Memory B cell (primary cell): ENCODE data around the gene TMEM163.
"Not testable (repeated sequence)": the region's sequence is repeated elsewhere in the genome, so short reads cannot be mapped to it uniquely, and the experiment has no call there.

Experiments
- ATAC-seq: fragments of 150-1000 bp; cut with Tn5 transposase; 2 replicates; pipeline ENCODE4 v1.10.0; 2021; ENCODE audit warnings: low read depth, mild to moderate bottlenecking, moderate library complexity
- DNase-seq, 2 donors: peaks; one replicate each; pipeline ENCODE4 v3.0.0; 2022; ENCODE audit warnings: low spot score in 2 of 2
- H3K27ac Mint-ChIP-seq: one replicate; pipeline ENCODE4 v1.8.0; 2022; ENCODE audit warnings: mild to moderate bottlenecking, moderate library complexity, mixed read lengths
- H3K27me3 Mint-ChIP-seq: one replicate; pipeline ENCODE4 v1.8.0; 2022; ENCODE audit warnings: mixed read lengths
- H3K36me3 Mint-ChIP-seq: one replicate; pipeline ENCODE4 v1.8.0; 2022; ENCODE audit warnings: mild to moderate bottlenecking, mixed read lengths
- H3K4me1 Mint-ChIP-seq: one replicate; pipeline ENCODE4 v1.8.0; 2022; ENCODE audit warnings: mixed read lengths
- H3K4me3 Mint-ChIP-seq: one replicate; pipeline ENCODE4 v1.8.0; 2022; ENCODE audit warnings: mild to moderate bottlenecking, moderate library complexity, mixed read lengths
- H3K9me3 Mint-ChIP-seq: one replicate; pipeline ENCODE4 v1.8.0; 2022; ENCODE audit warnings: mixed read lengths

Gene TMEM163

DNA sequence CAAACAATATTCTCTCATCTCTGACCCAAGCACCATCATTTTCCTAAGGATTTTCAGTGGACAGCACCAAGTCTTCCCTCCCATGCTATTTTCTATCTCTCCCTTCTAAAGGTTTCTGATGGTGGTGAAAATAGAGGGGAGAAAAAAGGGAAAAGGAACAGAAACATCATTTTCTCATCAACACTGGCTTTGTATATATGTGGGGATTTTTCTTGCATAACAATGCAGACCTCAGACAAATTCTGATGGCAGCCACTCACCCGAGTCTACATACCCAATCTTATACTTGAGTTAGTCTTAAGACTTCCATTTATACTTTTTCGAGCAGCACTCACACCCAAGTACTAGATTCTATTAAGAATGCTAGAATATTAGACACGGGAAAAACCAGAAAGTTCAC is 95.8 kb downstream of the TMEM163 start:
- Mint-ChIP-seq H3K9me3 (peaks cover 8% of the 10 kb centered on the region), H3K4me1 (peaks cover 14% of the 10 kb centered on the region), H3K36me3 (peaks cover 5% of the 10 kb centered on the region), H3K27ac (peak overlapping the region; percentile 69), H3K27me3 (no peaks in the 10 kb centered on the region), H3K4me3 (peak overlapping the region; percentile 63)
- no peak for DNase-seq
- peak; percentile 59 for ATAC-seq

DNA sequence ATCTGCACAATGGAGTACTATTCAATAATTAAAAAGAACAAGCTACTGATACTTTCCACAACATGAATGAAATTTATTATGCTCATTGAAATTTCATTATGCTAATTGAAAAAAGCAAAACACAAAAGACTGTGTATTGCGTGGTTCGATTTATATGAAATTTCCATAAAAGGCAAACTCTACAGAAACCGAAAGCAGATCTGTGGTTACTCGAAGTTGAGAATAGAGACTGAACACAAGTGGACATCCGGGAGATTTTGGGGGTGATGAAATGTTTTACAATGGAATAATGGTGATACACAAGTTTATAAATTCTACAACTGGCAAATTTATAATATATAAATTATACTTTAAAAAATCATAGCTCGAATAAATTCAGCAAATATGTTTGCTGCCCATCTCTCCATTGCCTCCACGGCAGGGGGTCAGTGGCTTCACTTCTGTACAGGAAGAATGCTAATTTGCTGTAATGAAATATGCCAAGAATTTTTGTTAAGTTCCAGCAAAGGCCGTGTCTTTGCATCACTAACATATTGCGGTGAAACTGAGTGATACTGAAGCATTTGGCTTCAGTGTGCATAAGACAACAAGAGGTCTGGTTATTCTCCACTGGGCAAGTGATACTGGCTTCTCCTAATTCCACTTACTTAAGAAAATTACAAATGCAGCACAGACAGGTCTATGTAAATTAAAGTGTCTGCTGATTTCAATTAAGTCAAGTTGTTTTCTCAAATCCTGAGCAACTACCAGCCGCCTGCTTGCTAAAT is 96.7 kb downstream of the TMEM163 start:
- H3K4me1 Mint-ChIP-seq: peaks cover 14% of the 10 kb centered on the region
- peaks cover 8% of the 10 kb centered on the region for H3K9me3 Mint-ChIP-seq
- no peak for DNase-seq
- peak overlapping the region; percentile 76 for H3K4me3 Mint-ChIP-seq
- peaks cover 5% of the 10 kb centered on the region for H3K36me3 Mint-ChIP-seq
- peak; percentile 76 for ATAC-seq
- peak overlapping the region; percentile 69 for H3K27ac Mint-ChIP-seq
- no peaks in the 10 kb centered on the region for H3K27me3 Mint-ChIP-seq

DNA sequence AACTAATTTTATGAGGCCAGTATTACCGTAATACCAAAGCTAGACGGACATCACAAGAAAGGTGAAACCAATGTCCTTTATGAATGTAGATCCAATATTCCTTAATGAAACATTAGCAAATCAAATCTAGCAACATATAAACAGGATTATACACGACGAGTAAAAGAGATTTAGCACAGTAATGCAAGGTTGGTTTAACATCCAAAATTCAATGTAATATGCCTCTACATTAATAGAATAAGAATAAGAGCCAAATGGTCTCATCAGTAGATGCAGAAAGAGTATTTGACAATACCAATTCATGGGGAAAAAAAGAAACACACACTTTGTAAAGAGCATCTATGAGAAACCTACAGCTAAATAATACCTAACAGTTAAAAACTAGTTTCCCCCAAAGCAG is 99.5 kb downstream of the TMEM163 start:
- ATAC-seq (no peak), DNase-seq (no peak)
- Mint-ChIP-seq H3K27me3 (no peaks in the 10 kb centered on the region), H3K36me3 (peaks cover 4% of the 10 kb centered on the region), H3K9me3 (peaks cover 8% of the 10 kb centered on the region), H3K4me1 (peaks cover 13% of the 10 kb centered on the region), H3K4me3 (no peak overlapping the region), H3K27ac (no peak overlapping the region)

DNA sequence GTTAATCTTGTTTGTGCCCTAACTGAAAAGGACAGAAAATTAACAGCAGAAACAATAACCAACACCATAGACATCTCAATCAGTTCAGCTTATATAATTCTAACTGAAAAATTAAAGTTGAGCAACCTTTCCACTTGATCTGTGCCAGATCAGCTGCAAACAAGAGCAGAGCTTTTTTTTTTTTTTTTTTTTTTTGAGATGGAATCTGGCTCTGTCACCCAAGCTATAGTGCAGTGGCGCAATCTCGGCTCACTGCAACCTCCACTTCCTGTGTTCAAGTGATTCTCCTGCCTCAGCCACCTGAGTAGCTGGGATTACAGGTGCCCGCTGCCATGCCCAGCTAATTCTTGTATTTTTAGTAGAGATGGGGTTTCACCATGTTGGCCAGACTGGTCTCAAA is 103.3 kb downstream of the TMEM163 start:
- Mint-ChIP-seq H3K9me3 (peaks cover 22% of the 10 kb centered on the region), H3K36me3 (peaks cover 16% of the 10 kb centered on the region)
- H3K27me3 Mint-ChIP-seq, DNase-seq, H3K4me1 Mint-ChIP-seq, H3K27ac Mint-ChIP-seq, H3K4me3 Mint-ChIP-seq, ATAC-seq: not testable (repeated sequence)

DNA sequence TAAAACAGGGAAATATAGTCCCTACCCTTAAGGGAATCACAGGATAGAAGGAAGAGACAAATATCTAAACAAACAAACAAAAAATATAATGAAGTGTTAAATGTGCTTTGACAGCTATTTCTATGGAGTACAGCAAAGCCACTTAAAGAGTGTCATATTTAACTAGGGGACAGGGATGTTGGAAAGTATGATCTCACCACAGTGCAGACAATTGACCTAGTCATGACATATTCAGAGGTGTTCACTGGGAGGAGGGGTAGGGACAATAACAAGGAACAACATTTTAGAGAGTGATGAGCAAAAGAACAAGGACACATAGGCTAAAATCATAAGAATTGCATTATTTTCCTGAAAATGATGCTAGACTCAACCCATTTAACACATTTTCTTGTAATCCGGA is 107.5 kb downstream of the TMEM163 start:
- ATAC-seq (no peak), DNase-seq (no peak)
- H3K4me1 Mint-ChIP-seq: no peaks in the 10 kb centered on the region
- no peak overlapping the region for H3K27ac Mint-ChIP-seq
- H3K27me3 Mint-ChIP-seq: peaks cover under 1% of the 10 kb centered on the region
- H3K4me3 Mint-ChIP-seq: no peak overlapping the region
- peaks cover 15% of the 10 kb centered on the region for H3K9me3 Mint-ChIP-seq
- peaks cover 13% of the 10 kb centered on the region for H3K36me3 Mint-ChIP-seq

DNA sequence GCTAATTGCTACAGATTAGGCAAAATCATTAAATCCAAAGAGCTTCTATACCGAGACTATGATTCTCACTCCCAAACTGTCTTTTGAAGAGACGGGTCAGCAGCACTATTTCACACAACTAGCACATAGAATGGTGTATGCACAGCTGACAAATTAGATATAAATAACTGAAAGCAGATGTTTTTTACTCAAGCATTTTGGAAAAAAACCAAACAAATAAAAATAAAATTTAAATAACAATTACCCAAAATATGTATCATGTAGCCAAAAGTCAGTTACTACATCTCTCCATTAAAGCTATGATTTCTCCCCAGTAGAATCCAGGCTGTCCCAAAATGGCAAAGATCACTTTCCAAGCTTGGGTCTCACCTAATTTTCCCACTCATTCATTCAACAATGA is 107.9 kb downstream of the TMEM163 start:
- Mint-ChIP-seq H3K27me3 (peaks cover 2% of the 10 kb centered on the region), H3K4me1 (no peaks in the 10 kb centered on the region), H3K9me3 (peaks cover 15% of the 10 kb centered on the region), H3K36me3 (peaks cover 13% of the 10 kb centered on the region), H3K27ac (no peak overlapping the region), H3K4me3 (no peak overlapping the region)
- DNase-seq (no peak), ATAC-seq (no peak)

DNA sequence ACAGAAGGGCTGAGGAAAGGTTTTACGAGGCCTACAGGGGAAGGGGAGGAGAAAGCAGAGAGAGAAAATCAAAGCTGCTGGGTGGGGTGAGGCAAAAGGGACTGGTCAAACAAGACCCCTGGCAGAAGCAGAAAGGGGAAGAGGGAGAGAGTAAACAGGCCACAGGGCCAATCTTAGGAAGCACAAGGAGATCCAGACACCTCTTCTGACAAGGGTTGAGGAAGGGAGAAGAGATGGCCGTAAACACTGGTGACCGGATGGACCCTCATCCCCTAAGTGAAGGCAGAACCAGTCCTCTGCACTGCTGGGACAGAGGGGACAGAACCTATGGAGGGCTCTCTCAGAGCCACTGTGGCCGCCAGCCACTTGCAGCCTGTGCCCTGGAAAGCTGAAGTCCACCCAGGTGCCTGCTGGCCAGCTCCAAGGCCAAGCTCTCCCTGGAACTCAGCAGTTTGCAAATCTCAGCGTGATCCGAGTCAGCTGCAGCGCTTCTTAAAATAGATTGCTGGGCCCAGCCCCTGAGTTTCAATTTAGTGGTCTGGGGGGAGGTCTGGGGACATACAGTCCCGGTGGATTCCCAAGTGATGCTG is 108.8 kb downstream of the TMEM163 start:
- Mint-ChIP-seq H3K4me3 (no peak overlapping the region), H3K9me3 (peaks cover 15% of the 10 kb centered on the region), H3K27ac (no peak overlapping the region), H3K4me1 (no peaks in the 10 kb centered on the region), H3K27me3 (peaks cover 2% of the 10 kb centered on the region), H3K36me3 (peaks cover 12% of the 10 kb centered on the region)
- no peak for DNase-seq
- no peak for ATAC-seq

DNA sequence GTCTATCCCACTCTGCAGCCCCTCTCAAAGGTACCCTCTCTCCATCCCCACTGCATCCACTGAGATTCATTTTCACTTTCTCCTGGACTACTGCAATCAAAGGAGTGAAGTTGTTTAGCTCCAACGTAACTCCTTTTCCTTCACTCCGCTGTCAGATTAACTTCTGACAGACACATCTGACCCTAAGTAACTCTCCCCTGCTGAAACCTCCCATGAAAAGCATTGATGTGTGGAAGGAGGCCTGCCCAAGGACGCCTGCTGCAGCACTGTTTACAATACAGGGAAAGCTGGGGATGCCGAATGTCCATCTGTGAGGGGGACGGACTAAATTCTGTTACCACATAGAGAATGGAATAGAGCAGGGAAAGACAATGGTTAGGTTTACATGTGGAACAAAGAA is 114.8 kb downstream of the TMEM163 start:
- peaks cover 10% of the 10 kb centered on the region for H3K4me1 Mint-ChIP-seq
- H3K27me3 Mint-ChIP-seq: peaks cover 4% of the 10 kb centered on the region
- DNase-seq (no peak), ATAC-seq (no peak)
- peaks cover 6% of the 10 kb centered on the region for H3K36me3 Mint-ChIP-seq
- no peak overlapping the region for H3K4me3 Mint-ChIP-seq
- no peak overlapping the region for H3K27ac Mint-ChIP-seq
- H3K9me3 Mint-ChIP-seq: peaks cover 2% of the 10 kb centered on the region

DNA sequence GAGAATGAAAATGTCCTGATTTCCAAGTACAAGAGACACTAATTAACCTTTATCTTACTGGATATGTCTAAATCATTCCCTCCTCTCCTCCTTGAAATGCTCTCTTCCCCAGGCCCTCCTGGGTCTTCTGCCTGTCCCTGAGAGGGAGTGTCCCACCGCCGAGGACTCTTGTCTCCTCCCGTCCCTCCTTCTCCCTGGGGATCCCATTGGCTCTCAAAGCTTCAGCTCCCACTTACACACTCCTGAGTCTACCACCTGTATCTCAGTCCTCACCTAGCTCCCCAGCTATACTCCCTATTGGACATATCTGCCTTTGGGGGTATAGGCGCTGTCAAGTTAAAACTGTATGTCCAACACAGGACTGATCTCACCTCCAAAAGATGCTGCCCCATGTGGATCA is 116.1 kb downstream of the TMEM163 start:
- Mint-ChIP-seq H3K27me3 (peaks cover 4% of the 10 kb centered on the region), H3K4me3 (no peak overlapping the region), H3K4me1 (peaks cover 10% of the 10 kb centered on the region), H3K27ac (no peak overlapping the region), H3K36me3 (peaks cover 6% of the 10 kb centered on the region), H3K9me3 (peaks cover 4% of the 10 kb centered on the region)
- DNase-seq (no peak), ATAC-seq (no peak)

DNA sequence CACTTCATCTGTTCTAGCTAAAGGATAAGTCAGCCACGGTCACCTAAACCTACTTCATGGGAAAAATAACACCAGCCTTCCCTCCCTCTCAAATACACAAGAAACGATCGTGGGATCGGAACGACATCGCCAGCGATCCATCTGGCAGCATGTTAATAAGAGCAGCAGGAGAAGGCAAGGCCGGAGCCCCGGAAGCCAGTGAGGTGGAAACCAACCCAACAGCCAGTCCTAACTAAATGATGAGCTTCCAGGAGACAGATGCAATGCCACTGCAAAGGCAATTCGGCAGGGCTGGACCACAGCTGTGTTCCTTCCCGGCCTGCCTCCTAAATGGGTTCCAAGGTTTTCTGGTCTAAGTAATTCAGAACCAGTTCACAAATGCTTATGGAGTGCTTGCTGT is 117.5 kb downstream of the TMEM163 start:
- Mint-ChIP-seq H3K4me3 (no peak overlapping the region), H3K27me3 (peaks cover 2% of the 10 kb centered on the region), H3K9me3 (peaks cover 4% of the 10 kb centered on the region), H3K27ac (no peak overlapping the region), H3K36me3 (peaks cover 6% of the 10 kb centered on the region), H3K4me1 (peaks cover 10% of the 10 kb centered on the region)
- ATAC-seq: no peak
- no peak for DNase-seq

DNA sequence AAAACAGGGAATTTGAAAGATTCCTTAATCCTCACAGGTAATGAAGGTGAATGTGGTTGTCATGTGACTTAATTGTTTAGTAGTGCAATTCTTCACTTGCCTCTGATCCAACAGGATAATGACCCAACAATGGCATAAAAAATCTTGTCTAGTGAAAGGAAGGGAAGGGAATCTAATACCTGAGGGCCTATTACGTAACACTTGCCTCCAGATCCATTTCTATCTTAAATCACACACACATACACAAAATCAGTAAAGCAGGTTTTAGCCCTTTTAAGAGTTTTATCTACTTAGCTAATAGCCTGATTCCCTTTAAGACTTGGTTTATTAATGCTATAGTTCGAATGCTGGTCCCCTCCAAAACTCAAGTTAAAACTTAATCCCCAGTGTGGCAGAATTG is 118.6 kb downstream of the TMEM163 start:
- DNase-seq (no peak), ATAC-seq (no peak)
- H3K9me3 Mint-ChIP-seq: peaks cover 4% of the 10 kb centered on the region
- peaks cover 10% of the 10 kb centered on the region for H3K4me1 Mint-ChIP-seq
- H3K36me3 Mint-ChIP-seq: peaks cover 6% of the 10 kb centered on the region
- H3K4me3 Mint-ChIP-seq: no peak overlapping the region
- H3K27me3 Mint-ChIP-seq: peaks cover 2% of the 10 kb centered on the region
- no peak overlapping the region for H3K27ac Mint-ChIP-seq

DNA sequence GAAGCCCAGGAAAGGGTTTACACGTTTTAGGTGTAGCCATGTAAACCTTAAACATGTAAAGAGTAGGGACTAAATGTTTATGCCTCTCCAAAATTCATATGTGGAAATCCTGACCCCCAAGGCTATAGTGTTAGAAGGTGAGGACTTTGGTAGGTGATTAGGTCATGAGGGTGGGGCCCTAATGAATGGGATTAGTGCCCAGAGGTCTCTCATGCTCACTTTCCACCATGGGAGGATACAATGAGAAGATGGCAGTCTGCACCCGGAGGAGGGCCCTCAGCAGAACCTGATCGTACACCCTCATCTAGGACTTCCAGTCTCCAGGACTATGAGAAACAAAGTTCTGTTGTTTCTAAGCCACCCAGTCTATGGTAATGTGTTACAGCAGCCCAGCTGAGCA is 119.6 kb downstream of the TMEM163 start:
- peaks cover 2% of the 10 kb centered on the region for H3K27me3 Mint-ChIP-seq
- H3K9me3 Mint-ChIP-seq: peaks cover 4% of the 10 kb centered on the region
- H3K27ac Mint-ChIP-seq: no peak overlapping the region
- H3K4me3 Mint-ChIP-seq: no peak overlapping the region
- H3K36me3 Mint-ChIP-seq: peaks cover 6% of the 10 kb centered on the region
- ATAC-seq (no peak), DNase-seq (no peak)
- peaks cover 10% of the 10 kb centered on the region for H3K4me1 Mint-ChIP-seq

DNA sequence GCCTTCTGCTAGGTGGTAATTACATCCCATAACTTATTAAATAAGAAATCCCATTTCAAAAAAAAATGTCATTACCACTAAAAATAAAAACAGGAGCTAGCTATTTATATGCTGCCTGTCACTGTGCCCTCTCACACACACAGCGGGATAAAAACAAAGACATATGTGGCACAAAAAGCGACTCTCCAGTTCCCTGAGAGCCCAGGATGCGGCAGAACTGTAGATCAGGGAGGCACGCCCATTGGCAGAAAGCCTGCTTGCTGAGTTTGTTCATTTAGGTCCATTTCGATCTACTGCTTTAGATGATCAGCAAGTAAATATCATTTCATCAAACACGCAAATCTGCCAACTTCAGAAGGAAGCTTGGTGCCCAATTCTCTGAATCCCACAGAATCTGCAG is 124.4 kb downstream of the TMEM163 start:
- DNase-seq (no peak), ATAC-seq (no peak)
- Mint-ChIP-seq H3K4me1 (no peaks in the 10 kb centered on the region), H3K27me3 (no peaks in the 10 kb centered on the region), H3K4me3 (no peak overlapping the region), H3K36me3 (peaks cover 17% of the 10 kb centered on the region), H3K9me3 (peaks cover 12% of the 10 kb centered on the region), H3K27ac (no peak overlapping the region)

DNA sequence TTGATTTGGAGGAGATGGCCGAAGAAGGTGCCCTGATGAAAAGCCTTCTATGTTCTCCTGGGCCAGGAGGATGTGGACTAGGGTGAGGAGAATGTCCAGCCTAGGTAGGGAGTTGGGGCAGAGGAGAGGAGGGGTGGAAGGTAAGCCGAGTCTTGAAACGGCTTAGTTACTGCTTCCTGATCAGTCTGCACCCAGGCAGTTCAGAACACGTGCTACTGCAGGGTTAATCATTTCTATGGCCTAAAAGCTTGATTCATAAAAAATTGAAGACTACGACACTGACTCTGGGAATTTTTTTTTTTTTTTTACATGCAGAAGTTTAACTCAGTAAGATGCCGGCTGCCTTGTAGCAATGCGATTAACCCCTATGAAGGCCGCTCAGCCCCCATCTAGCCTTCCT is 125.3 kb downstream of the TMEM163 start:
- no peak overlapping the region for H3K27ac Mint-ChIP-seq

DNA sequence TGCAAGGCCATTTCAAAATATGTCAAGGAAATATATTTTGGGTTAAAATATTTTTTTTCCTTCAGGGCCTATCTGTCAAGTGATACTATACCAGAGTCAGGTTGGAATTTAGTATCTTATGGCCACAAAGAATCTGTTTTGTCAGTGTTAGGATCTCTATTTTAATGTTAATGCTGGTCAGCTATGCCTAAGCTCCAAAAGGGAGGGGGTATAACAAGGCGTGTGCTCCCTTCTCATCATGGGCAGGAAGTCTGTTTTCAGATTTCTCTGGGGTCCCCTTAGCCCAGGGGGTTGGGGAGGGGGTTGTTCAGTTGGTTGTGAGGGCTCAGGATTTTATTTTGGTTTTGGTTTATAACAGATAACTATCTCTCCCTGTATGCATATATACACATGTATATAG is 126.4 kb downstream of the TMEM163 start:
- no peak for ATAC-seq
- H3K36me3 Mint-ChIP-seq: peaks cover 21% of the 10 kb centered on the region
- H3K27me3 Mint-ChIP-seq: no peaks in the 10 kb centered on the region
- no peaks in the 10 kb centered on the region for H3K4me1 Mint-ChIP-seq
- no peak overlapping the region for H3K27ac Mint-ChIP-seq
- no peak overlapping the region for H3K4me3 Mint-ChIP-seq
- H3K9me3 Mint-ChIP-seq: peaks cover 17% of the 10 kb centered on the region
- no peak for DNase-seq

More for the DNA sequence above, 125.3 kb downstream of the TMEM163 start:
- Mint-ChIP-seq H3K9me3 (peaks cover 17% of the 10 kb centered on the region), H3K27me3 (no peaks in the 10 kb centered on the region), H3K36me3 (peaks cover 20% of the 10 kb centered on the region), H3K4me3 (no peak overlapping the region), H3K4me1 (no peaks in the 10 kb centered on the region)
- ATAC-seq (no peak), DNase-seq (no peak)
